ENCODE data around the gene ZNF689. TPM values are rescaled to one million over a fixed set of nuclear protein-coding genes. Genes with fewer than 3 reads are reported as not detected.

ZNF689 gene
- total and polyA plus RNA-seq, 2 of the 13 experiments (the other 11 are each of a cell fraction or from before 2014, with no cell fraction given), result 9.7 to 19.5 TPM

GRCh38 chr16:30557957-30558788 lies 52.0 kb downstream of the ZNF689 start, which contains the start of gene ZNF764 (continued):
- peak; percentile 93 for TF ChIP-seq POLR2AphosphoS5 (IDR thresholded peaks at IDR 0.05; ENCODE audit: low read depth, low read length)
- TF ChIP-seq ZKSCAN5 (CRISPR knock-in tag; IDR thresholded peaks at IDR 0.05), result no peak
- no peak for TF ChIP-seq ZNF460 (CRISPR knock-in tag; IDR thresholded peaks at IDR 0.05; ENCODE audit: borderline replicate concordance)
- peak; percentile 45; the same call in 1 of the 2 replicates for TF ChIP-seq ZC3H4 (CRISPR knock-in tag; IDR thresholded peaks at IDR 0.05; ENCODE audit: borderline replicate concordance)
- peak; percentile 44; the same call in 1 of the 2 replicates for TF ChIP-seq IRF2 (CRISPR knock-in tag; IDR thresholded peaks at IDR 0.05)
- TF ChIP-seq HCFC1 (IDR thresholded peaks at IDR 0.05; ENCODE audit: low read depth, low read length), result peak; percentile 77; the same call in 1 of the 2 replicates
- TF ChIP-seq ZNF350 (CRISPR knock-in tag; IDR thresholded peaks at IDR 0.05; ENCODE audit: borderline replicate concordance, low read depth), result peak; percentile 93; the same call in 1 of the 2 replicates
- TF ChIP-seq TGIF2 (CRISPR knock-in tag; IDR thresholded peaks at IDR 0.05), result peak; percentile 71; the same call in 1 of the 2 replicates
- TF ChIP-seq KAT8 (CRISPR knock-in tag; IDR thresholded peaks at IDR 0.05), result peak; percentile 96
- peak; percentile 18; the same call in 1 of the 2 replicates for TF ChIP-seq BRCA1 (CRISPR knock-in tag; IDR thresholded peaks at IDR 0.05)
- peak; percentile 86; the same call in 1 of the 2 replicates for TF ChIP-seq DNMT3B (CRISPR knock-in tag; conservative IDR thresholded peaks at IDR 0.05)
- TF ChIP-seq HINFP (CRISPR knock-in tag; IDR thresholded peaks at IDR 0.05; ENCODE audit: low read depth), result peak; percentile 92
- peak; percentile 80 for TF ChIP-seq HNF4A (CRISPR knock-in tag; IDR thresholded peaks at IDR 0.05)
- peak; percentile 65 for TF ChIP-seq SALL1 (CRISPR knock-in tag; IDR thresholded peaks at IDR 0.05)
- TF ChIP-seq HOXA3 (CRISPR knock-in tag; IDR thresholded peaks at IDR 0.05), result peak; percentile 99
- TF ChIP-seq MEF2D (CRISPR knock-in tag; IDR thresholded peaks at IDR 0.05), result peak; percentile 82; the same call in 1 of the 2 replicates
- no peak for TF ChIP-seq TCF12 (IDR thresholded peaks at IDR 0.05)
- TF ChIP-seq TCF12 (CRISPR knock-in tag; IDR thresholded peaks at IDR 0.05), result peak; percentile 92
- TF ChIP-seq ZNF850 (CRISPR knock-in tag; conservative IDR thresholded peaks at IDR 0.05), result peak; percentile 92
- TF ChIP-seq KLF16 (CRISPR knock-in tag; IDR thresholded peaks at IDR 0.05), result peak in 1 of 2 experiments; percentile 89; a peak in 1 of 4 replicates
- TF ChIP-seq ATF4 (CRISPR knock-in tag; IDR thresholded peaks at IDR 0.05), result peak in 1 of 2 experiments; percentile 72; a peak in 1 of 4 replicates
- 0 out of 2 replicates have a peak, but pooled peaks have one; percentile 61 for TF ChIP-seq FOXJ3 (CRISPR knock-in tag; IDR thresholded peaks at IDR 0.05; ENCODE audit: borderline replicate concordance)
- TF ChIP-seq ELF3 (CRISPR knock-in tag; IDR thresholded peaks at IDR 0.05), result peak; percentile 56; the same call in 1 of the 2 replicates
- TF ChIP-seq ZNF816 (CRISPR knock-in tag; IDR thresholded peaks at IDR 0.05; ENCODE audit: borderline replicate concordance), result no peak; the same call in 1 of the 2 replicates
- TF ChIP-seq TRIM22 (IDR thresholded peaks at IDR 0.05), result no peak
- peak; percentile 78; the same call in 1 of the 2 replicates for TF ChIP-seq KMT2B (CRISPR knock-in tag; IDR thresholded peaks at IDR 0.05)
- no peak for TF ChIP-seq CREB3 (CRISPR knock-in tag; IDR thresholded peaks at IDR 0.05)

All from HepG2 (cell line).